B cell (primary cell): ENCODE results near the gene NPTXR.

Source experiments
- EZH2 ChIP-seq: IDR thresholded peaks from 2 replicates; pipeline ENCODE4 v1.6.1; 2012; ENCODE audit warnings: borderline replicate concordance, low read depth, mild to moderate bottlenecking, moderate library complexity, low read length; ENCODE audit not compliant: insufficient read depth, poor library complexity, severe bottlenecking
- TF ChIP-seq, protein P1 (sequence below): fragments of 200-600 bp; IDR thresholded peaks from one replicate; pipeline ENCODE4 v1.8.0; 2022; ENCODE audit warnings: antibody characterized with exemption, mild to moderate bottlenecking

DNA sequence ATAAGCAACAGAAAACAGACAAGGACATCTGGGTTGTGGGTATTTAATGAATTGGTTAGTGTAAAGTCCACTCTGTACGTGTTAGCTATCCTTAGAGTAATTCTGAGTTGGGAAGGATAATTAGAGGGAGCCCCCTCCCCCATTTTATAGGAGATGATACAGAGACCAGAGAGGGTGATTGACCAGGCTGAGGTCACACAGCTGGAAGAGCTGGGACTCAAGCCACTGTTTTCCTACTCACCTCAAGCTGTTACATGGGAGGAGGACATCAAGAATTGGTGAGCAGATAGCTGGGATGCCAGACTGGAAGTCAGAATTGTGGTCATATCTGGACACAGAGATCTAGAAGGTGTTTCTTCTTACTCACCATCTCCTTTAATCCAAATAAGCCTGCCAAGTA is 8.7 kb upstream of the NPTXR start:
- TF ChIP-seq, protein P1, sequence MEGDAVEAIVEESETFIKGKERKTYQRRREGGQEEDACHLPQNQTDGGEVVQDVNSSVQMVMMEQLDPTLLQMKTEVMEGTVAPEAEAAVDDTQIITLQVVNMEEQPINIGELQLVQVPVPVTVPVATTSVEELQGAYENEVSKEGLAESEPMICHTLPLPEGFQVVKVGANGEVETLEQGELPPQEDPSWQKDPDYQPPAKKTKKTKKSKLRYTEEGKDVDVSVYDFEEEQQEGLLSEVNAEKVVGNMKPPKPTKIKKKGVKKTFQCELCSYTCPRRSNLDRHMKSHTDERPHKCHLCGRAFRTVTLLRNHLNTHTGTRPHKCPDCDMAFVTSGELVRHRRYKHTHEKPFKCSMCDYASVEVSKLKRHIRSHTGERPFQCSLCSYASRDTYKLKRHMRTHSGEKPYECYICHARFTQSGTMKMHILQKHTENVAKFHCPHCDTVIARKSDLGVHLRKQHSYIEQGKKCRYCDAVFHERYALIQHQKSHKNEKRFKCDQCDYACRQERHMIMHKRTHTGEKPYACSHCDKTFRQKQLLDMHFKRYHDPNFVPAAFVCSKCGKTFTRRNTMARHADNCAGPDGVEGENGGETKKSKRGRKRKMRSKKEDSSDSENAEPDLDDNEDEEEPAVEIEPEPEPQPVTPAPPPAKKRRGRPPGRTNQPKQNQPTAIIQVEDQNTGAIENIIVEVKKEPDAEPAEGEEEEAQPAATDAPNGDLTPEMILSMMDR: no peak
- TF ChIP-seq EZH2: no peak
